Neural cell (in vitro differentiated cells): ENCODE measurements around the gene THRAP3. TPM values are rescaled to one million over a fixed set of nuclear protein-coding genes. Genes with fewer than 3 reads are reported as not detected.
"Not testable (repeated sequence)": the region's sequence is repeated elsewhere in the genome, so short reads cannot be mapped to it uniquely, and the experiment has no call there.

Experiments
- H2AFZ ChIP-seq: fragments of 200-600, 300-800 bp; sonication (generic), shearing (Covaris generic); 2 replicates; pipeline ENCODE4 v1.6.0; 2014; ENCODE audit warnings: low read depth, mild to moderate bottlenecking, antibody characterized with exemption, low read length, moderate library complexity
- H3F3A ChIP-seq: fragments of 200-600 bp; shearing (Covaris generic); 2 replicates; pipeline ENCODE4 v1.6.1; 2016; ENCODE audit warnings: mild to moderate bottlenecking, moderate library complexity, mixed read lengths, antibody characterized with exemption, low read length; ENCODE audit not compliant: insufficient read depth, poor library complexity, severe bottlenecking
- H3K27ac ChIP-seq: fragments of 200-600, 300-800 bp; sonication (generic), shearing (Covaris generic); 2 replicates; pipeline ENCODE4 v1.5.1; 2014; ENCODE audit warnings: mild to moderate bottlenecking, low read length, moderate library complexity
- H3K27me3 ChIP-seq: fragments of 300-800, 200-600 bp; sonication (generic), shearing (Covaris generic); 2 replicates; pipeline ENCODE4 v1.6.0; 2014; ENCODE audit warnings: mild to moderate bottlenecking, low read depth, low read length, moderate library complexity; ENCODE audit not compliant: insufficient read depth
- H3K36me3 ChIP-seq: fragments of 300-800, 200-600 bp; sonication (generic), shearing (Covaris generic); 2 replicates; pipeline ENCODE4 v1.5.1; 2014; ENCODE audit warnings: mild to moderate bottlenecking, antibody characterized with exemption, low read length, moderate library complexity; ENCODE audit not compliant: insufficient read depth
- H3K4me2 ChIP-seq: fragments of 300-800, 200-600 bp; sonication (generic), shearing (Covaris generic); 2 replicates; pipeline ENCODE4 v1.6.0; 2014; ENCODE audit warnings: mild to moderate bottlenecking, low read length
- H3K4me3 ChIP-seq: fragments of 300-800, 200-600 bp; sonication (generic), shearing (Covaris generic); 2 replicates; pipeline ENCODE4 v1.5.1; 2014; ENCODE audit warnings: mild to moderate bottlenecking, low read length, moderate library complexity
- H3K79me2 ChIP-seq: fragments of 200-600 bp; shearing (Covaris generic); replicated peaks from 2 replicates; pipeline ENCODE4 v1.6.0; 2014; ENCODE audit warnings: mild to moderate bottlenecking, low read length, moderate library complexity; ENCODE audit not compliant: insufficient read depth
- H3K9ac ChIP-seq: fragments of 300-800, 200-600 bp; sonication (generic), shearing (Covaris generic); 2 replicates; pipeline ENCODE4 v1.6.1; 2016; ENCODE audit warnings: mild to moderate bottlenecking, low read length, mixed read lengths
- H3K9me2 ChIP-seq: fragments of 200-600 bp; shearing (Covaris generic); 2 replicates; pipeline ENCODE4 v1.6.1; 2016; ENCODE audit warnings: mild to moderate bottlenecking, low read length, mixed read lengths; ENCODE audit not compliant: insufficient read depth
- H3K9me3 ChIP-seq: fragments of 200-600, 300-800 bp; sonication (generic), shearing (Covaris generic); 2 replicates; pipeline ENCODE4 v1.6.1; 2016; ENCODE audit warnings: mild to moderate bottlenecking, mixed run types, low read length, moderate library complexity, mixed read lengths
- H4K20me1 ChIP-seq: fragments of 200-600 bp; shearing (Covaris generic); 2 replicates; pipeline ENCODE4 v1.6.1; 2016; ENCODE audit warnings: mild to moderate bottlenecking, mixed run types; ENCODE audit not compliant: insufficient read depth
- EP300 ChIP-seq: fragments of 450-650 bp; conservative IDR thresholded peaks from 2 replicates; pipeline ENCODE4 v1.6.1; 2014; ENCODE audit warnings: antibody characterized with exemption, mild to moderate bottlenecking, moderate library complexity; ENCODE audit not compliant: poor library complexity, severe bottlenecking
- EZH2 ChIP-seq: fragments of 200-600, 300-800 bp; shearing (Covaris generic), sonication (generic); IDR thresholded peaks from 2 replicates; pipeline ENCODE4 v1.6.1; 2014; ENCODE audit warnings: antibody characterized with exemption, low read length, borderline replicate concordance, mild to moderate bottlenecking; ENCODE audit not compliant: insufficient read depth, poor library complexity, severe bottlenecking
- MXI1 ChIP-seq: fragments of 450-650 bp; conservative IDR thresholded peaks from 2 replicates; pipeline ENCODE4 v1.6.1; 2014; ENCODE audit warnings: antibody characterized with exemption, mild to moderate bottlenecking; ENCODE audit not compliant: poor library complexity, severe bottlenecking
- POLR2AphosphoS5 ChIP-seq: IDR thresholded peaks from 2 replicates; pipeline ENCODE4 v1.6.1; 2012
- RAD21 ChIP-seq: fragments of 450-650 bp; conservative IDR thresholded peaks from 2 replicates; pipeline ENCODE4 v1.6.1; 2014; ENCODE audit warnings: antibody characterized with exemption, mild to moderate bottlenecking, moderate library complexity
- SMC3 ChIP-seq: fragments of 450-650 bp; conservative IDR thresholded peaks from 2 replicates; pipeline ENCODE4 v1.6.1; 2014; ENCODE audit warnings: antibody characterized with exemption, mild to moderate bottlenecking, moderate library complexity; ENCODE audit not compliant: poor library complexity
- TAF1 ChIP-seq: IDR thresholded peaks from 2 replicates; pipeline ENCODE4 v1.6.1; 2012; ENCODE audit warnings: low read depth
- polyA plus RNA-seq: library from polyadenylated mRNA; depleted of rRNA; stranded (reverse); fragments of >200 nt; gene quantifications from 2 replicates; pipeline ENCODE4 v1.2.3, GENCODE V29; 2014
- TF ChIP-seq, protein P1 (sequence below): fragments of 450-650 bp; IDR thresholded peaks from 2 replicates; pipeline ENCODE4 v1.5.1; 2014; ENCODE audit warnings: antibody characterized with exemption, mild to moderate bottlenecking, moderate library complexity; ENCODE audit not compliant: poor library complexity, severe bottlenecking
- TF ChIP-seq, protein P2 (sequence below): IDR thresholded peaks from 2 replicates; pipeline ENCODE4 v1.6.1; 2012; ENCODE audit warnings: borderline replicate concordance

THRAP3 gene
- polyA plus RNA-seq, 1 donor from 2014 or later = 54.4 TPM

DNA sequence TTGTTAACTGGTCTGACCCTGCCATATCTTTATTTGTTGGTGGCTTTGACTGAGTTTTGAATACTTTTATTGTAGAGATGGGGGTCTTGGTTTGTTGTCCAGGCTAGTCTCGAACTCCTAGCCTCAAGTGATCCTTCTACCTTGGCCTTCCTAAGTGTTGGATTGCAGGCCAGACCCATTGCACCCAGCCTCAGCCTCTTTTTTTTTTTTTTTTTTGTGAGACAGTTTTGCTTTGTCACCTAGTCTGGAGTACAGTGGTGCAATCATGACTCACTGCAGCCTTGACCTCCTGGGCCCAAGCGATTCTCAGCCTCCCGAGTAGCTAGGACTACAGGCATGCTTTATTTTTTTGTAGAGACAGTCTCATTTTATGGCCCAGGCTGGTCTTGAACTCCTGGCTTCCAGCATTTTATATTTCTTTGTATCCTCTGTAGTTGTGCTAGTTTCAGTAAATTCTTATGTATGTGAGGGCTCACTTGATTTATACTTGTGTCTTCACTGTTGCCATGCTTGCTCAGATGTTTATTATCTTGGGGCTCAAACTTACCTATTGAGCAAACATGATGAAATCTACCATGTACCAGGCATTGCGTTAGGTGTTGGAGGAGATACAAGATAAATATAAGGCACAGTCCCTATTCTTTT lies 24.1 kb downstream of the THRAP3 start:
- Histone ChIP-seq H3K9me2 (no peaks in the 10 kb centered on the region), H2AFZ (no peak overlapping the region), H3K9ac (no peak overlapping the region), H3K4me2 (no peak overlapping the region), H3K9me3 (no peaks in the 10 kb centered on the region), H3K27ac (no peak overlapping the region), H3K79me2 (peaks cover 55% of the 10 kb centered on the region), H3K36me3 (no peaks in the 10 kb centered on the region), H3K4me3 (no peak overlapping the region), H3F3A (no peaks in the 10 kb centered on the region), H3K27me3 (no peaks in the 10 kb centered on the region), H4K20me1 (no peaks in the 10 kb centered on the region)
- TF ChIP-seq POLR2AphosphoS5 = no peak
- no peak for TF ChIP-seq MXI1
- no peak for TF ChIP-seq SMC3
- TF ChIP-seq RAD21 = no peak
- TF ChIP-seq, protein P1, sequence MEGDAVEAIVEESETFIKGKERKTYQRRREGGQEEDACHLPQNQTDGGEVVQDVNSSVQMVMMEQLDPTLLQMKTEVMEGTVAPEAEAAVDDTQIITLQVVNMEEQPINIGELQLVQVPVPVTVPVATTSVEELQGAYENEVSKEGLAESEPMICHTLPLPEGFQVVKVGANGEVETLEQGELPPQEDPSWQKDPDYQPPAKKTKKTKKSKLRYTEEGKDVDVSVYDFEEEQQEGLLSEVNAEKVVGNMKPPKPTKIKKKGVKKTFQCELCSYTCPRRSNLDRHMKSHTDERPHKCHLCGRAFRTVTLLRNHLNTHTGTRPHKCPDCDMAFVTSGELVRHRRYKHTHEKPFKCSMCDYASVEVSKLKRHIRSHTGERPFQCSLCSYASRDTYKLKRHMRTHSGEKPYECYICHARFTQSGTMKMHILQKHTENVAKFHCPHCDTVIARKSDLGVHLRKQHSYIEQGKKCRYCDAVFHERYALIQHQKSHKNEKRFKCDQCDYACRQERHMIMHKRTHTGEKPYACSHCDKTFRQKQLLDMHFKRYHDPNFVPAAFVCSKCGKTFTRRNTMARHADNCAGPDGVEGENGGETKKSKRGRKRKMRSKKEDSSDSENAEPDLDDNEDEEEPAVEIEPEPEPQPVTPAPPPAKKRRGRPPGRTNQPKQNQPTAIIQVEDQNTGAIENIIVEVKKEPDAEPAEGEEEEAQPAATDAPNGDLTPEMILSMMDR = no peak
- TF ChIP-seq, protein P2, sequence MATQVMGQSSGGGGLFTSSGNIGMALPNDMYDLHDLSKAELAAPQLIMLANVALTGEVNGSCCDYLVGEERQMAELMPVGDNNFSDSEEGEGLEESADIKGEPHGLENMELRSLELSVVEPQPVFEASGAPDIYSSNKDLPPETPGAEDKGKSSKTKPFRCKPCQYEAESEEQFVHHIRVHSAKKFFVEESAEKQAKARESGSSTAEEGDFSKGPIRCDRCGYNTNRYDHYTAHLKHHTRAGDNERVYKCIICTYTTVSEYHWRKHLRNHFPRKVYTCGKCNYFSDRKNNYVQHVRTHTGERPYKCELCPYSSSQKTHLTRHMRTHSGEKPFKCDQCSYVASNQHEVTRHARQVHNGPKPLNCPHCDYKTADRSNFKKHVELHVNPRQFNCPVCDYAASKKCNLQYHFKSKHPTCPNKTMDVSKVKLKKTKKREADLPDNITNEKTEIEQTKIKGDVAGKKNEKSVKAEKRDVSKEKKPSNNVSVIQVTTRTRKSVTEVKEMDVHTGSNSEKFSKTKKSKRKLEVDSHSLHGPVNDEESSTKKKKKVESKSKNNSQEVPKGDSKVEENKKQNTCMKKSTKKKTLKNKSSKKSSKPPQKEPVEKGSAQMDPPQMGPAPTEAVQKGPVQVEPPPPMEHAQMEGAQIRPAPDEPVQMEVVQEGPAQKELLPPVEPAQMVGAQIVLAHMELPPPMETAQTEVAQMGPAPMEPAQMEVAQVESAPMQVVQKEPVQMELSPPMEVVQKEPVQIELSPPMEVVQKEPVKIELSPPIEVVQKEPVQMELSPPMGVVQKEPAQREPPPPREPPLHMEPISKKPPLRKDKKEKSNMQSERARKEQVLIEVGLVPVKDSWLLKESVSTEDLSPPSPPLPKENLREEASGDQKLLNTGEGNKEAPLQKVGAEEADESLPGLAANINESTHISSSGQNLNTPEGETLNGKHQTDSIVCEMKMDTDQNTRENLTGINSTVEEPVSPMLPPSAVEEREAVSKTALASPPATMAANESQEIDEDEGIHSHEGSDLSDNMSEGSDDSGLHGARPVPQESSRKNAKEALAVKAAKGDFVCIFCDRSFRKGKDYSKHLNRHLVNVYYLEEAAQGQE = no peak
- no peak for TF ChIP-seq EZH2
- TF ChIP-seq EP300 = no peak
- no peak for TF ChIP-seq TAF1

DNA sequence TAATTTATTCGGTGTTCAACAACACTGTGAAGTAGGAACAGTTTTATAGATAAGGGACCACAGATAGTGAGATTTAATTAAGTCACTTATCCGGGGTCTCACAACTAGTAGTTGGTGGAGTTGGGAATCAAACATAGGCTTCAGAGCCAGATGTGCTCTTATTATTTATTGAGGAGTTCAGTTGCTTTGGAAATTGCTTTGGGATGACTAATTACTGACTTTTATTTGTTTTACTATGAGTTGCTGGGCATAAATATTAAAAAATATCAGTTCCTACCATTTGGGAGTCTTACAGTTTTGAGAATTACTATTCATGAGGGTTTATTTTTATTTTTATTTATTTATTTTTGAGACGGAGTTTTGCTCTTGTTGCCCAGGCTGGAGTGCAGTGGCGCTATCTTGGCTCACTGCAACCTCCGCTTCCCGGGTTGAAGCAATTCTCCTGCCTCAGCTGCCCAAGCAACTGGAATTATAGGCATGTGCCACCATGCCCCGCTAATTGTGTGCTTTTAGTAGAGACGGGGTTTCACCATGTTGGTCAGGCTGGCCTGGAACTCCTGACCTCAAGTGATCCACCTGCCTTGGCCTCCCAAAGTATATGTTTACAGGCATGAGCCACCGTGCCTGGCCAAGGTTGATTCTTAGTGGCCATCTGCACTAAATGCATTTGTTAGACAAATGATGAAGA lies 27.7 kb downstream of the THRAP3 start:
- no peaks in the 10 kb centered on the region for H3F3A ChIP-seq
- H3K36me3 ChIP-seq = peaks cover 6% of the 10 kb centered on the region

DNA sequence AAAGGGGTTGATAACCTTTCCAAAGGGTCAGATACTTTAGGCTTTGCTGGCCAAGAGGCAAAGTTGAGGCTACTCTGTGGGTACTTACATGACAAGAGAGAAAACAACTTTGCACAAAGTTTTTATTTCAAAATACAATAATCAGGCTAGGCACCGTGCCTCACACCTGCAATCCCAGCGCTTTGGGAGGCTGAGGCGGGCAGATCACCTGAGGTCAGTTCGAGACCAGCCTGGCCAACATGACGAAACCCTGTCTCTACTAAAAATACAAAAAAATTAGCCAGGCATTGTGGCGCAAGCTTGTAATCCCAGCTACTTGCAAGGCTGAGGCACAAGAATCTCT lies 28.2 kb downstream of the THRAP3 start:
- not testable (repeated sequence) for H4K20me1 ChIP-seq

More for the DNA sequence above, 27.7 kb downstream of the THRAP3 start:
- H3K4me3 ChIP-seq = no peak overlapping the region
- H3K27me3 ChIP-seq = no peaks in the 10 kb centered on the region
- H3K27ac ChIP-seq = no peak overlapping the region
- no peaks in the 10 kb centered on the region for H3K9me2 ChIP-seq
- peaks cover 6% of the 10 kb centered on the region for H4K20me1 ChIP-seq
- no peak overlapping the region for H3K4me2 ChIP-seq
- H3K79me2 ChIP-seq = peaks cover 68% of the 10 kb centered on the region
- H3K9ac ChIP-seq = no peak overlapping the region
- no peak overlapping the region for H2AFZ ChIP-seq
- TF ChIP-seq POLR2AphosphoS5 (no peak), EZH2 (no peak)
- no peaks in the 10 kb centered on the region for H3K9me3 ChIP-seq

More for the DNA sequence above, 28.2 kb downstream of the THRAP3 start:
- not testable (repeated sequence) for H3K4me2 ChIP-seq, H3K9me3 ChIP-seq, H3K9me2 ChIP-seq, H2AFZ ChIP-seq, H3K36me3 ChIP-seq, H3F3A ChIP-seq, H3K4me3 ChIP-seq, H3K27me3 ChIP-seq, H3K27ac ChIP-seq, H3K9ac ChIP-seq
- peaks cover 72% of the 10 kb centered on the region for H3K79me2 ChIP-seq
